WERI-Rb-1 (cell line): ENCODE data around the gene SLC8A3.

Source experiments
- DNase-seq: peaks from one replicate; pipeline ENCODE4 v3.0.0-alpha.2; 2020
- H3K27ac ChIP-seq: fragments of 250-450 bp; sonication (Bioruptor Pico); 2 replicates; pipeline ENCODE4 v1.5.1; 2020; ENCODE audit warnings: mild to moderate bottlenecking, moderate library complexity
- H3K27me3 ChIP-seq: fragments of 250-450 bp; sonication (Bioruptor Pico); 2 replicates; pipeline ENCODE4 v1.5.1; 2021; ENCODE audit warnings: mild to moderate bottlenecking, low read depth, moderate library complexity; ENCODE audit not compliant: insufficient read depth, severe bottlenecking
- H3K36me3 ChIP-seq: fragments of 250-450 bp; sonication (Bioruptor Pico); 2 replicates; pipeline ENCODE4 v1.5.1; 2020; ENCODE audit warnings: mild to moderate bottlenecking, moderate library complexity
- H3K4me3 ChIP-seq: 2 replicates; pipeline ENCODE4 v1.5.1; 2011; ENCODE audit warnings: low read depth, mild to moderate bottlenecking, control low read depth, low read length
- H3K9me3 ChIP-seq: fragments of 250-450 bp; sonication (Bioruptor Pico); 2 replicates; pipeline ENCODE4 v1.5.1; 2021; ENCODE audit warnings: mild to moderate bottlenecking, moderate library complexity; ENCODE audit not compliant: severe bottlenecking
- TF ChIP-seq, protein P1 (sequence below): IDR thresholded peaks from 2 replicates; pipeline ENCODE4 v1.5.1; 2011; ENCODE audit warnings: low read depth, mild to moderate bottlenecking, control low read depth, inconsistent platforms, low read length

SLC8A3 gene

DNA sequence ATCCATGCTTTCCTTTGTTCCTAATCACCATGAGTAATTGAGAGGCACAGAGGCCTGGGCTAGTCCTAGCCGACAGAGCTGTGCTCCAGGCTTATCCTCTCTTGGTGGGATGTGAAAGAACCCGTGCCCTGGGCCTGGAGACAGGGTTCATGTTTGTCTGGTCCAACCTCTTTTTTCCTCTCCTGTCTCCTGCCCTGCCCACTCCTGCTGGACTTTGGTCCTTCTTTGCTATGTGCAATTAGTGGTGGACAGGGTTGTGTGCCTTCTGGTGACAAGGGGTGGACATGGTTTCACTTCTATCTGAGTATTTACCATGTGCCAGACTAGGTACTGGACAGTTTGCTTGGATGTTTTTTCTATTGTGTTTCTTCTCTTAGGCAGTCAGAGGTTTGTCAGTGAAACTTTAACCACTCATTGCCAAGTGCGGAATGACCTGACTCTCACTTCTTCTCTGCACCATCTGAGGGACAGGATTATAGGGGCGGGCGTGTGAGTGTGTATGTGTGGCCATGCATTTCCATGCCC is 183.4 kb downstream of the SLC8A3 start:
- Histone ChIP-seq H3K36me3 (no peaks in the 10 kb centered on the region), H3K27me3 (no peaks in the 10 kb centered on the region), H3K9me3 (no peaks in the 10 kb centered on the region), H3K4me3 (no peak overlapping the region), H3K27ac (peak overlapping the region; percentile 67)
- TF ChIP-seq, protein P1, sequence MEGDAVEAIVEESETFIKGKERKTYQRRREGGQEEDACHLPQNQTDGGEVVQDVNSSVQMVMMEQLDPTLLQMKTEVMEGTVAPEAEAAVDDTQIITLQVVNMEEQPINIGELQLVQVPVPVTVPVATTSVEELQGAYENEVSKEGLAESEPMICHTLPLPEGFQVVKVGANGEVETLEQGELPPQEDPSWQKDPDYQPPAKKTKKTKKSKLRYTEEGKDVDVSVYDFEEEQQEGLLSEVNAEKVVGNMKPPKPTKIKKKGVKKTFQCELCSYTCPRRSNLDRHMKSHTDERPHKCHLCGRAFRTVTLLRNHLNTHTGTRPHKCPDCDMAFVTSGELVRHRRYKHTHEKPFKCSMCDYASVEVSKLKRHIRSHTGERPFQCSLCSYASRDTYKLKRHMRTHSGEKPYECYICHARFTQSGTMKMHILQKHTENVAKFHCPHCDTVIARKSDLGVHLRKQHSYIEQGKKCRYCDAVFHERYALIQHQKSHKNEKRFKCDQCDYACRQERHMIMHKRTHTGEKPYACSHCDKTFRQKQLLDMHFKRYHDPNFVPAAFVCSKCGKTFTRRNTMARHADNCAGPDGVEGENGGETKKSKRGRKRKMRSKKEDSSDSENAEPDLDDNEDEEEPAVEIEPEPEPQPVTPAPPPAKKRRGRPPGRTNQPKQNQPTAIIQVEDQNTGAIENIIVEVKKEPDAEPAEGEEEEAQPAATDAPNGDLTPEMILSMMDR, result no peak
- DNase-seq, result peak; percentile 77

DNA sequence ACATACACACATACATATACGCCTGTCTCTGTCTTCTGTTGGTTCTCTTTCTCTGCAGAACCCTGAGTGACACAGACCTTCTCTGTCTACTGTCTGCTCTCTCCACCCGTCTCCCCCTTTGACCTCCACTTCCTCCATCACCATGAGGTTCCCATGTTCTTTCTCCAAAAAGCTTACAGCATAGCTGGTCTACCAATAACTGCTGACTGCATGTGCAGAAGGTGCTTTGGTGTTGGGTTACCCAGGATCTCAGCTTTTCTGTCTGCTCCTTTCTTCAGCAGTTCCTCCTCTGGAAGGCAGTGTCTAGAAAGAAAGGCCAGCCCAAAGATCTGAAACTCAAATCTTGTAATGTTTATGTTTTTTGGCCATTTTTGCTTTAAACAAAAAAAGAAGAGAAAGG is 184.0 kb downstream of the SLC8A3 start:
- Histone ChIP-seq H3K27me3 (no peaks in the 10 kb centered on the region), H3K9me3 (no peaks in the 10 kb centered on the region), H3K4me3 (no peak overlapping the region), H3K27ac (peak overlapping the region; percentile 67), H3K36me3 (no peaks in the 10 kb centered on the region)
- TF ChIP-seq, protein P1, result no peak
- no peak for DNase-seq

DNA sequence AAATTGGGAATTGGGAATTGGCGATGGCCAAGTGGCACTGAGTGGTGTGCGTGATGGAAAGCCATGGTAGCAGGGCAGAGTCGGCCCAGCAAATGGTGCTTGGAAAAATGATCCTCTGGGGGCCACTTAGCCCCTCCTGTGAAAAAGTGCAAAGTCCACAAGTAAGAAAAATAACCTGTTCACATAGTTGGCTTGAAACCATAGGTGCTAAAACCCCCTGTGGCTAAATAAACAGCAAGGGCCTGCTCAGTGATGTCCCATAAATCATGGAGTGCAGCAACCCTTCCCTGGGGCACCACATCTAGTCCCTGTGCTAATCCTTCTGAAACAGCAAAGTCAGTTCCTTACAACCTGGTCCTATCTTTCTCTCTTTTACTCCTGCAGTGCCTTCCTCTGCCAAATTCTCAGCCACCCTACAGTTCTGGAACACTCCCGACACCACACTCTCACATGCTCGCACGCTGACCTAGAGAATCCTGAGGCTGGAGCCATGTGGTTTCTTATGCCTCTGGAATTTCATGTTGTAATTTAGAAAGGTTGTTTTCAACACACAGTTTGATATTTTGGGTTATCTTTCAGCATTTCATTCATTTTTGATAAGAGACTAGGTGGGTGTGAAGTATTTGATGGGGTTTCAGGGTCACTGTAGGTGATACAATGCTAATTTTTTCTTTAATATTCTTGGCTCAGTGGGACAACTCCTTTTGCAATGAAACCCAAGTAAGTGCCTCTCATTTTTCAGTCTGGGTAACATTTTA is 186.0 kb downstream of the SLC8A3 start:
- no peak for DNase-seq
- Histone ChIP-seq H3K27me3 (no peaks in the 10 kb centered on the region), H3K36me3 (no peaks in the 10 kb centered on the region), H3K4me3 (no peak overlapping the region), H3K27ac (no peak overlapping the region), H3K9me3 (no peaks in the 10 kb centered on the region)
- TF ChIP-seq, protein P1, result no peak

DNA sequence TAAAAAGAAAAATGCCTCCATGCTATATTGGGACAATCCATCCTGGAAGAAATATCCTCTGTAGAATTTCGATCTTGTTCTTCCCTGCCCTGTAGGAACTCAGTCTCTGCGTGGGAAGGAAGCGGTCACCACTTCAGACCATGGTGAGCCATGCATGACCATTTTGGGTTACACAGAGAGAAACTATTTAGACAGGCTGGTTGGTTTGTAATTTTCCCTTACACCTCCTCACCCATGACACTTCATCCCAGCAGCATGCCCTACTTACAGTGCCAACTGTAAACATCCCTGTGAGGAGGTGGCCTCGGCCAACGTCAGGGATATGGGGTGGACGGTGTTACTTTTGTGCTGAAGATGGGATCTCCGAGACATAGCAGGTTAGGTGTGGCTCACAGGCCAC is 188.2 kb downstream of the SLC8A3 start:
- no peaks in the 10 kb centered on the region for H3K27me3 ChIP-seq
- H3K4me3 ChIP-seq, result no peak overlapping the region
- DNase-seq, result no peak
- TF ChIP-seq, protein P1, result no peak
- H3K36me3 ChIP-seq, result no peaks in the 10 kb centered on the region
- no peaks in the 10 kb centered on the region for H3K9me3 ChIP-seq
- no peak overlapping the region for H3K27ac ChIP-seq

DNA sequence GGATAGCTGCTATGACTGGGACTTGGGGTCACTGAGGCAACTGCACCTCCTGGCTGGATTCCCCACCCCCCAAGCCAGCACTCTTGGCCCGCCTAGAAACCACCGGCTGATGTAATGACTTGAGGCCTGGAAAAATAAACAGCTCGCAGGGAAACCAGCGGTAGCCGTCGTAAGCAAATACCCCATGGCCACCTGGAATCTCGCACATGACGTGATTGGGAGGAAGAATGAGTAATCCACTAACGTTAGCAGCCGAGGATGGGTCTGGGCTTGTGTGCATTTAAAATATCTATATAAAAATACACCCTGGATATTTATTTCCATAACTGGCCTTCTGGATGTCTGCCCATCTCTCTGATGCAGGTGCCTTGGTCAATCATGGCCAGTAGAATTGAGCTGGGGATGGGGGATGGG is 189.5 kb downstream of the SLC8A3 start:
- no peaks in the 10 kb centered on the region for H3K36me3 ChIP-seq
- no peaks in the 10 kb centered on the region for H3K27me3 ChIP-seq
- H3K27ac ChIP-seq, result no peak overlapping the region
- TF ChIP-seq, protein P1, result no peak
- no peak overlapping the region for H3K4me3 ChIP-seq
- no peaks in the 10 kb centered on the region for H3K9me3 ChIP-seq
- DNase-seq, result no peak

DNA sequence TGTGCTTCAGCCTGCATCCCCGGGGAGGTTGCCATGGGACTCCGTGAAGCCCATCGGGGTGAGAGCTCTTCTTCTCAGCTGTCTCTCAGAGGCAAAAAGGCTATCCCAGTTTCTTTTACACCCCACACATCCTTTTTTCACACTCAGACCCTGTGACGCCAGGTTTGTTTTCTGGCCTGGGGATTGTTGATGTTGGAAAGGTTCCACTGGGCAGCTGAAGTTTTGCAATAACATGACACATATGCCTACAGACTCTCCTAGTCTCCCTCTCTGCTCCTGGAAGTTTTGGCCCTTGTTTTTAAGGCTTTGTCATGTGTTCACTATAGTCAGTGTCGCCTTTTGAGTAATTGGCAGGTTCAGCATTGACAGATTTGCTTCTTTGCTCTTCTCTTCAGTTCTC is 190.9 kb downstream of the SLC8A3 start:
- Histone ChIP-seq H3K9me3 (no peaks in the 10 kb centered on the region), H3K27ac (no peak overlapping the region), H3K36me3 (no peaks in the 10 kb centered on the region), H3K27me3 (no peaks in the 10 kb centered on the region), H3K4me3 (no peak overlapping the region)
- DNase-seq, result no peak
- TF ChIP-seq, protein P1, result no peak
